Measurements from ENCODE around the gene SPG21.

SPG21 gene

GRCh38 chr15:65037309-65037708 is 47.6 kb upstream of the SPG21 start:
- no peaks in the 10 kb centered on the region for H3K79me2 ChIP-seq (ENCODE audit: control insufficient read depth, low read length)
- H3K9me3 ChIP-seq (ENCODE audit: control insufficient read depth, insufficient read depth, low read length): no peaks in the 10 kb centered on the region
- no peak for TF ChIP-seq EZH2phosphoT487 (IDR thresholded peaks at IDR 0.05; ENCODE audit: borderline replicate concordance, low read length)
- no peak for TF ChIP-seq CTCF (IDR thresholded peaks at IDR 0.05; ENCODE audit: low read depth, low read length, poor library complexity, severe bottlenecking)
- no peaks in the 10 kb centered on the region for H3K9me2 ChIP-seq (replicated peaks; ENCODE audit: control insufficient read depth, low read length)
- no peak overlapping the region for H3K27ac ChIP-seq (ENCODE audit: low read depth, low read length)
- H3F3A ChIP-seq (ENCODE audit: control insufficient read depth, insufficient read depth): no peaks in the 10 kb centered on the region
- H4K20me1 ChIP-seq (ENCODE audit: control insufficient read depth, insufficient read depth, low read depth, low read length): no peaks in the 10 kb centered on the region
- no peak overlapping the region for H3K4me2 ChIP-seq (ENCODE audit: low read length)
- H3K4me3 ChIP-seq (ENCODE audit: low read length): no peak overlapping the region
- peaks cover 16% of the 10 kb centered on the region for H3K4me1 ChIP-seq (ENCODE audit: control insufficient read depth, low read length)
- H3K36me3 ChIP-seq (ENCODE audit: control insufficient read depth, low read length): no peaks in the 10 kb centered on the region
- peaks cover 14% of the 10 kb centered on the region for H3K27me3 ChIP-seq (ENCODE audit: control insufficient read depth, low read length)

DNA sequence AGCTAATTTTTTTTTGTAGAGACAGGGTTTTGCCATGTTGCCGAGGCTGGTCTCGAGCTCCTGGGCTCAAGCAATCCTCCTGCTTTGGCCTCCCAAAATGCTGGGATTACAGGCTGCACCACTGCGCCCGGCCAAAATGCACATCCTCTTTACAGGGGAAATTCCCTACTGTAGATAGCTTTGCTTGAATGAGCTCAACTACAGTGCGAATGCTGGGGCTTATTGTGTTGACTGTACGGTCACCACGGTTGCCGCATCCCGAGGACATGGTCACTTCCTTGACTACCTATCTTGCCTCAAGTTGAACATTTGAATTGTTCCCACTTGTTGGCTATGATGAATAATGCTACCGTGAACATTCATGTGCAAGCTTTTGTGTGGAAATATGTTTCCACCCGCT is 45.0 kb upstream of the SPG21 start:
- H4K20me1 ChIP-seq (ENCODE audit: control insufficient read depth, insufficient read depth, low read depth, low read length): no peaks in the 10 kb centered on the region
- no peaks in the 10 kb centered on the region for H3K9me3 ChIP-seq (ENCODE audit: control insufficient read depth, insufficient read depth, low read length)
- no peaks in the 10 kb centered on the region for H3K36me3 ChIP-seq (ENCODE audit: control insufficient read depth, low read length)
- H3F3A ChIP-seq (ENCODE audit: control insufficient read depth, insufficient read depth): no peaks in the 10 kb centered on the region
- no peak overlapping the region for H3K27ac ChIP-seq (ENCODE audit: low read depth, low read length)
- no peaks in the 10 kb centered on the region for H3K9me2 ChIP-seq (replicated peaks; ENCODE audit: control insufficient read depth, low read length)
- no peak for TF ChIP-seq EZH2phosphoT487 (IDR thresholded peaks at IDR 0.05; ENCODE audit: borderline replicate concordance, low read length)
- TF ChIP-seq CTCF (IDR thresholded peaks at IDR 0.05; ENCODE audit: low read depth, low read length, poor library complexity, severe bottlenecking): no peak
- peaks cover 16% of the 10 kb centered on the region for H3K4me1 ChIP-seq (ENCODE audit: control insufficient read depth, low read length)
- no peaks in the 10 kb centered on the region for H3K79me2 ChIP-seq (ENCODE audit: control insufficient read depth, low read length)
- no peak overlapping the region for H3K4me2 ChIP-seq (ENCODE audit: low read length)
- H3K4me3 ChIP-seq (ENCODE audit: low read length): no peak overlapping the region
- H3K27me3 ChIP-seq (ENCODE audit: control insufficient read depth, low read length): peaks cover 17% of the 10 kb centered on the region

GRCh38 chr15:65033659-65034269 is 44.0 kb upstream of the SPG21 start:
- Histone ChIP-seq H3K36me3 (ENCODE audit: control insufficient read depth, low read length) (no peaks in the 10 kb centered on the region), H3K27me3 (ENCODE audit: control insufficient read depth, low read length) (peaks cover 17% of the 10 kb centered on the region), H3K4me2 (ENCODE audit: low read length) (peak overlapping the region; percentile 52), H4K20me1 (ENCODE audit: control insufficient read depth, insufficient read depth, low read depth, low read length) (no peaks in the 10 kb centered on the region), H3K4me1 (ENCODE audit: control insufficient read depth, low read length) (peaks cover 16% of the 10 kb centered on the region), H3F3A (ENCODE audit: control insufficient read depth, insufficient read depth) (no peaks in the 10 kb centered on the region), H3K9me2 (replicated peaks; ENCODE audit: control insufficient read depth, low read length) (no peaks in the 10 kb centered on the region), H3K27ac (ENCODE audit: low read depth, low read length) (no peak overlapping the region), H3K9me3 (ENCODE audit: control insufficient read depth, insufficient read depth, low read length) (no peaks in the 10 kb centered on the region), H3K79me2 (ENCODE audit: control insufficient read depth, low read length) (peaks cover 7% of the 10 kb centered on the region), H3K4me3 (ENCODE audit: low read length) (peak overlapping the region; percentile 39)
- TF ChIP-seq EZH2phosphoT487 (IDR thresholded peaks at IDR 0.05; ENCODE audit: borderline replicate concordance, low read length) (no peak), CTCF (IDR thresholded peaks at IDR 0.05; ENCODE audit: low read depth, low read length, poor library complexity, severe bottlenecking) (peak; percentile 37)

Data from DOHH2 (cell line).